Measurements from ENCODE around the gene KRTAP16-1. TPM values are rescaled to one million over a fixed set of nuclear protein-coding genes. Genes with fewer than 3 reads are reported as not detected.

KRTAP16-1 gene
- total RNA-seq, 1 donor from 2014 or later: not detected

Other genes starting within 250 kb of the KRTAP16-1 start
- gene KRTAP2-3, start 249.2 kb downstream of the KRTAP16-1 start, total RNA-seq: 1.8 and 5.4 TPM in 2 replicates
- not detected in 2 replicates for gene KRTAP2-4, start 243.4 kb downstream of the KRTAP16-1 start, total RNA-seq
- gene KRTAP4-7, start 225.2 kb downstream of the KRTAP16-1 start, total RNA-seq: not detected in 2 replicates
- not detected in 2 replicates for gene KRTAP4-8, start 211.2 kb downstream of the KRTAP16-1 start, total RNA-seq
- gene KRTAP4-16, start 207.1 kb downstream of the KRTAP16-1 start, total RNA-seq: not detected in 2 replicates
- gene KRTAP4-9, start 203.9 kb downstream of the KRTAP16-1 start, total RNA-seq: not detected in 2 replicates
- gene KRTAP4-11, start 190.9 kb downstream of the KRTAP16-1 start, total RNA-seq: not detected in 2 replicates
- not detected in 2 replicates for gene KRTAP4-12, start 185.1 kb downstream of the KRTAP16-1 start, total RNA-seq
- gene KRTAP4-6, start 168.8 kb downstream of the KRTAP16-1 start, total RNA-seq: not detected in 2 replicates
- not detected in 2 replicates for gene KRTAP4-5, start 159.5 kb downstream of the KRTAP16-1 start, total RNA-seq
- not detected in 2 replicates for gene KRTAP4-4, start 148.6 kb downstream of the KRTAP16-1 start, total RNA-seq
- not detected in 2 replicates for gene KRTAP4-3, start 141.1 kb downstream of the KRTAP16-1 start, total RNA-seq
- not detected in 2 replicates for gene KRTAP4-2, start 131.1 kb downstream of the KRTAP16-1 start, total RNA-seq
- not detected in 2 replicates for gene KRTAP4-1, start 124.4 kb downstream of the KRTAP16-1 start, total RNA-seq
- not detected in 2 replicates for gene KRTAP9-1, start 119.4 kb downstream of the KRTAP16-1 start, total RNA-seq
- not detected in 2 replicates for gene KRTAP9-2, start 82.7 kb downstream of the KRTAP16-1 start, total RNA-seq
- gene KRTAP9-3, start 76.9 kb downstream of the KRTAP16-1 start, total RNA-seq: not detected in 2 replicates
- not detected in 2 replicates for gene KRTAP9-8, start 71.3 kb downstream of the KRTAP16-1 start, total RNA-seq
- not detected in 2 replicates for gene KRTAP9-4, start 59.6 kb downstream of the KRTAP16-1 start, total RNA-seq
- gene KRTAP9-9, start 53.9 kb downstream of the KRTAP16-1 start, total RNA-seq: not detected in 2 replicates
- gene KRTAP9-6, start 43.9 kb downstream of the KRTAP16-1 start, total RNA-seq: not detected in 2 replicates
- gene KRTAP9-7, start 33.6 kb downstream of the KRTAP16-1 start, total RNA-seq: not detected in 2 replicates
- gene KRTAP29-1, start 6.5 kb downstream of the KRTAP16-1 start, total RNA-seq: not detected in 2 replicates
- gene KRTAP17-1, start 6.4 kb upstream of the KRTAP16-1 start, total RNA-seq: not detected in 2 replicates
- gene KRT33A, start 41.5 kb upstream of the KRTAP16-1 start, total RNA-seq: not detected in 2 replicates
- not detected in 2 replicates for gene KRT33B, start 60.5 kb upstream of the KRTAP16-1 start, total RNA-seq
- gene KRT34, start 73.0 kb upstream of the KRTAP16-1 start, total RNA-seq: 0.35 TPM in 1 of 2 replicates, not detected in the other
- gene KRT31, start 88.3 kb upstream of the KRTAP16-1 start, total RNA-seq: not detected in 2 replicates
- gene KRT37, start 115.3 kb upstream of the KRTAP16-1 start, total RNA-seq: not detected in 2 replicates
- gene KRT38, start 131.7 kb upstream of the KRTAP16-1 start, total RNA-seq: not detected in 2 replicates
- gene KRT32, start 158.1 kb upstream of the KRTAP16-1 start, total RNA-seq: not detected in 2 replicates
- not detected in 2 replicates for gene KRT35, start 171.8 kb upstream of the KRTAP16-1 start, total RNA-seq
- gene KRT36, start 180.6 kb upstream of the KRTAP16-1 start, total RNA-seq: not detected in 2 replicates
- not detected in 2 replicates for gene KRT13, start 196.3 kb upstream of the KRTAP16-1 start, total RNA-seq
- 3.4 and 11.4 TPM in 2 replicates for gene KRT15, start 209.6 kb upstream of the KRTAP16-1 start, total RNA-seq
- 23.7 and 211 TPM in 2 replicates for gene KRT19, start 219.0 kb upstream of the KRTAP16-1 start, total RNA-seq